Liver (tissue), 9 donors: ENCODE results near the gene PKP4. TPM values are rescaled to one million over a fixed set of nuclear protein-coding genes. Genes with fewer than 3 reads are reported as not detected.

ENCODE experiments used
- DNase-seq: peaks from one replicate; pipeline ENCODE4 v3.0.0-alpha.2; 2017; ENCODE audit warnings: low spot score
- H3K27ac ChIP-seq, 2 donors: one replicate each; pipeline ENCODE4 v1.7.0; 2013; ENCODE audit warnings: inconsistent platforms in 2 of 2, low read length in 2 of 2, control low read depth in 1 of 2, low read depth in 1 of 2, mild to moderate bottlenecking in 1 of 2
- H3K27me3 ChIP-seq, 4 donors: one replicate each; pipeline versions ENCODE4 v1.6.1 to v1.7.0; 2013; ENCODE audit warnings: low read length in 3 of 4, inconsistent platforms in 1 of 4, mild to moderate bottlenecking in 1 of 4, moderate library complexity in 1 of 4; ENCODE audit not compliant: control insufficient read depth in 4 of 4, insufficient read depth in 4 of 4
- H3K36me3 ChIP-seq, 4 donors: one replicate each; pipeline versions ENCODE4 v1.6.1 to v1.7.0; 2013; ENCODE audit warnings: low read length in 3 of 4, mild to moderate bottlenecking in 3 of 4, low read depth in 1 of 4, moderate library complexity in 1 of 4; ENCODE audit not compliant: control insufficient read depth in 4 of 4, insufficient read depth in 3 of 4
- H3K4me1 ChIP-seq, 4 donors: one replicate each; pipeline versions ENCODE4 v1.6.1 to v1.7.0; 2013; ENCODE audit warnings: low read length in 3 of 4, mild to moderate bottlenecking in 3 of 4, moderate library complexity in 1 of 4; ENCODE audit not compliant: control insufficient read depth in 4 of 4, insufficient read depth in 4 of 4
- H3K4me3 ChIP-seq, 3 donors: one replicate each; pipeline versions ENCODE4 v1.6.1 to v1.7.0; 2013; ENCODE audit warnings: low read length in 3 of 3, control low read depth in 1 of 3, low read depth in 1 of 3, mild to moderate bottlenecking in 1 of 3
- H3K9ac ChIP-seq, 2 donors: one replicate each; pipeline ENCODE4 v1.7.0; 2013; ENCODE audit warnings: low read length in 2 of 2, mild to moderate bottlenecking in 2 of 2, moderate library complexity in 2 of 2, control low read depth in 1 of 2, low read depth in 1 of 2
- H3K9me3 ChIP-seq, 4 donors: one replicate each; pipeline versions ENCODE4 v1.6.1 to v1.7.0; 2013; ENCODE audit warnings: low read length in 3 of 4; ENCODE audit not compliant: control insufficient read depth in 4 of 4
- ATF3 ChIP-seq: IDR thresholded peaks from 2 replicates; pipeline ENCODE4 v1.6.1; 2016; ENCODE audit warnings: antibody characterized with exemption
- FOXA1 ChIP-seq: IDR thresholded peaks from 2 replicates; pipeline ENCODE4 v1.6.1; 2016; ENCODE audit warnings: antibody characterized with exemption
- FOXA2 ChIP-seq: IDR thresholded peaks from 2 replicates; pipeline ENCODE4 v1.6.1; 2016; ENCODE audit warnings: antibody characterized with exemption
- GABPA ChIP-seq, 2 donors: IDR thresholded peaks in 1 of 2; conservative IDR thresholded peaks in 1 of 2; 2 replicates each; pipeline ENCODE4 v1.6.1; 2016; ENCODE audit warnings: antibody characterized with exemption in 2 of 2, mild to moderate bottlenecking in 1 of 2, moderate library complexity in 1 of 2
- HNF4A ChIP-seq, 2 donors: conservative IDR thresholded peaks; 2 replicates each; pipeline ENCODE4 v1.6.1; 2016; ENCODE audit warnings: antibody characterized with exemption in 2 of 2, mild to moderate bottlenecking in 2 of 2
- HNF4G ChIP-seq: IDR thresholded peaks from 2 replicates; pipeline ENCODE4 v1.6.1; 2016; ENCODE audit warnings: antibody characterized with exemption
- JUND ChIP-seq, 2 donors: IDR thresholded peaks; 2 replicates each; pipeline ENCODE4 v1.6.1; 2016; ENCODE audit warnings: antibody characterized with exemption in 2 of 2
- MAX ChIP-seq: IDR thresholded peaks from 2 replicates; pipeline ENCODE4 v1.6.1; 2016; ENCODE audit warnings: antibody characterized with exemption
- NR2F2 ChIP-seq: IDR thresholded peaks from 2 replicates; pipeline ENCODE4 v1.6.1; 2016; ENCODE audit warnings: antibody characterized with exemption
- RXRA ChIP-seq, 2 donors: IDR thresholded peaks; 2 replicates each; pipeline ENCODE4 v1.6.1; 2017 to 2018; ENCODE audit warnings: antibody characterized with exemption in 2 of 2, mild to moderate bottlenecking in 1 of 2
- TAF1 ChIP-seq: conservative IDR thresholded peaks from 2 replicates; pipeline ENCODE4 v1.6.1; 2016; ENCODE audit warnings: antibody characterized with exemption, mild to moderate bottlenecking
- YY1 ChIP-seq: IDR thresholded peaks from 2 replicates; pipeline ENCODE4 v1.6.1; 2016; ENCODE audit warnings: antibody characterized with exemption, mild to moderate bottlenecking
- WGBS: extraction: QIAGEN DNeasy Blood & Tissue Kit; methylation state at CpG from one replicate; pipeline ENCODE4 v1.1.7; 2013; 5-methylcytosine and 5-hydroxymethylcytosine counted together
- polyA plus RNA-seq, 2 donors: library from polyadenylated mRNA; stranded (reverse) in 1 of 2; unstranded in 1 of 2; fragments of 200-250 nt in 1 of 2; fragments of >200 nt in 1 of 2; fragmentation: Nextera tagmentation in 1 of 2; extraction: Ambion mirVana in 1 of 2; gene quantifications; one replicate each; pipeline versions ENCODE4 v1.2.1 to v1.2.3, GENCODE V29; 2013 to 2015
- total RNA-seq, 2 donors: library from RNA; depleted of rRNA; stranded (reverse); fragments of >200 nt; gene quantifications; one replicate each; pipeline ENCODE4 v1.2.3, GENCODE V29; 2014
- TF ChIP-seq, protein P1 (sequence below): IDR thresholded peaks from 2 replicates; pipeline ENCODE4 v1.6.1; 2016; ENCODE audit warnings: antibody characterized with exemption
- TF ChIP-seq, protein P2 (sequence below): IDR thresholded peaks from 2 replicates; pipeline ENCODE4 v1.6.1; 2016; ENCODE audit warnings: antibody characterized with exemption, mild to moderate bottlenecking
- donor health status: healthy.
- donor health status: healthy.
- donor health status: healthy.
- donor health status: healthy.
- donor health status: healthy.

Gene PKP4
- total and polyA plus RNA-seq, 4 donors = 7.7 to 33.8 (median 19.0) TPM

DNA sequence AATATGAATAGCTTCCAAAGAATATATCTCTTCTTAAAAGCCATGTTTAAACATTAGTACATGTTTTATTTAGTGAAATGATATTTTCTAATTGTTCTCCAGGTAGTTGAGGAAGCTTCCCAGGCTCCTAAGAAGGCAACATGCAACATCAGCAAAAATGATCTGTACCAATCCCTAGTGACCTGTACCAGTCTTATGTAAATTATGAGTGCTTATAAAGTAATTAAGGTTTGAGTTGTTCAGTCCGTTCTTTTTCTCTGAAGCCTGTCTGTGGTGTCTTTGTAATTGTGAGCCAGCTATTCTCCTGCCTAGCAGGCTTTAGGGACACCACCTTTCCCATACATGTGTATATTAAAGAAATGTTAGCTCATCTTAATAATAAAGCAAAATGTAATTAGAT, 98.2 kb downstream of the PKP4 start:
- Histone ChIP-seq H3K9ac (no peak overlapping the region), H3K27ac (no peak overlapping the region), H3K9me3 (no peaks in the 10 kb centered on the region), H3K27me3 (no peaks in the 10 kb centered on the region), H3K36me3 (no peaks in the 10 kb centered on the region), H3K4me3 (no peak overlapping the region), H3K4me1 (peaks cover 0 to 3% (median 0%) of the 10 kb centered on the region in 4 donors)
- no peak for DNase-seq
- WGBS = 85% methylated on average over 1 of the region's 1 CpG
- TF ChIP-seq TAF1 (no peak), JUND (IDR thresholded peaks at IDR 0.05) (no peak), NR2F2 (no peak), RXRA (IDR thresholded peaks at IDR 0.05) (no peak)

GRCh38 chr2:158556124-158556523, 99.4 kb downstream of the PKP4 start:
- DNase-seq = no peak
- Histone ChIP-seq H3K27ac (no peak overlapping the region), H3K27me3 (no peaks in the 10 kb centered on the region), H3K9ac (no peak overlapping the region), H3K36me3 (no peaks in the 10 kb centered on the region), H3K4me3 (no peak overlapping the region), H3K9me3 (no peaks in the 10 kb centered on the region), H3K4me1 (peaks cover 0 to 3% (median 0%) of the 10 kb centered on the region in 4 donors)
- WGBS = 89% methylated on average over 3 of the region's 3 CpGs
- TF ChIP-seq JUND (IDR thresholded peaks at IDR 0.05) (no peak), NR2F2 (no peak), TAF1 (no peak)

GRCh38 chr2:158557752-158558151, 101.0 kb downstream of the PKP4 start:
- H3K36me3 ChIP-seq = no peaks in the 10 kb centered on the region
- no peaks in the 10 kb centered on the region for H3K27me3 ChIP-seq
- DNase-seq = no peak
- H3K4me1 ChIP-seq = peaks cover 0 to 3% (median 0%) of the 10 kb centered on the region in 4 donors
- no peak overlapping the region for H3K4me3 ChIP-seq
- H3K27ac ChIP-seq = no peak overlapping the region
- no peaks in the 10 kb centered on the region for H3K9me3 ChIP-seq
- TF ChIP-seq YY1 (no peak), JUND (IDR thresholded peaks at IDR 0.05) (no peak), MAX (no peak), FOXA2 (no peak), HNF4A (conservative IDR thresholded peaks at IDR 0.05) (no peak), HNF4G (no peak), TAF1 (no peak), FOXA1 (no peak), RXRA (IDR thresholded peaks at IDR 0.05) (no peak)
- TF ChIP-seq, protein P1, sequence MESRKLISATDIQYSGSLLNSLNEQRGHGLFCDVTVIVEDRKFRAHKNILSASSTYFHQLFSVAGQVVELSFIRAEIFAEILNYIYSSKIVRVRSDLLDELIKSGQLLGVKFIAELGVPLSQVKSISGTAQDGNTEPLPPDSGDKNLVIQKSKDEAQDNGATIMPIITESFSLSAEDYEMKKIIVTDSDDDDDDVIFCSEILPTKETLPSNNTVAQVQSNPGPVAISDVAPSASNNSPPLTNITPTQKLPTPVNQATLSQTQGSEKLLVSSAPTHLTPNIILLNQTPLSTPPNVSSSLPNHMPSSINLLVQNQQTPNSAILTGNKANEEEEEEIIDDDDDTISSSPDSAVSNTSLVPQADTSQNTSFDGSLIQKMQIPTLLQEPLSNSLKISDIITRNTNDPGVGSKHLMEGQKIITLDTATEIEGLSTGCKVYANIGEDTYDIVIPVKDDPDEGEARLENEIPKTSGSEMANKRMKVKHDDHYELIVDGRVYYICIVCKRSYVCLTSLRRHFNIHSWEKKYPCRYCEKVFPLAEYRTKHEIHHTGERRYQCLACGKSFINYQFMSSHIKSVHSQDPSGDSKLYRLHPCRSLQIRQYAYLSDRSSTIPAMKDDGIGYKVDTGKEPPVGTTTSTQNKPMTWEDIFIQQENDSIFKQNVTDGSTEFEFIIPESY = no peak
- WGBS = 96% methylated on average over 2 of the region's 2 CpGs
- H3K9ac ChIP-seq = no peak overlapping the region

DNA sequence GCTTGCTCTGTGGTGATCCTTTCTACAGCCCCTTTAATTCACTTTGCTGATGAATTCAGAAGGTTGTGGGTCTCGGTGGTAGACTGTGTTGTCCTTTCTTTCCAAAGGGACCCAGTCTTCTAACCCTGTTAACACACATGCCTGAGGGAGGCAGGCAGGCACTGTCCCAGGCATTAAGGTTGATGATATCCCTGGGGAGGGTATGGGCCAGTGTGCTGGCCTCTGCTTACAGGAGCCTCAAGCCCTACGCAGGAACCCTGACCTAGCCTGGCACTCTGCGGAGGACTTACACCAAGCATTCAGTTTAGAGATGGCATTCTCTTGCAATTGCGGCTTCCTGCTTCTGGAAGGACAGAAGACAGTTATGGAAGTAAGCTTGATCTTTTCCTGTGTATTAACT, 102.5 kb downstream of the PKP4 start:
- no peak overlapping the region for H3K9ac ChIP-seq
- H3K4me1 ChIP-seq = peaks cover 0 to 3% (median 0%) of the 10 kb centered on the region in 4 donors
- no peaks in the 10 kb centered on the region for H3K27me3 ChIP-seq
- H3K36me3 ChIP-seq = no peaks in the 10 kb centered on the region
- H3K27ac ChIP-seq = no peak overlapping the region
- no peaks in the 10 kb centered on the region for H3K9me3 ChIP-seq
- no peak for DNase-seq
- 99% methylated on average over 4 of the region's 4 CpGs for WGBS
- H3K4me3 ChIP-seq = no peak overlapping the region
- TF ChIP-seq GABPA (IDR thresholded peaks at IDR 0.05 in 1 of 2, conservative IDR thresholded peaks at IDR 0.05 in 1 of 2) = no peak
- TF ChIP-seq, protein P1 = no peak
- no peak for TF ChIP-seq FOXA2
- TF ChIP-seq HNF4G = no peak
- no peak for TF ChIP-seq TAF1
- no peak for TF ChIP-seq YY1
- no peak for TF ChIP-seq JUND (IDR thresholded peaks at IDR 0.05)
- TF ChIP-seq, protein P2, sequence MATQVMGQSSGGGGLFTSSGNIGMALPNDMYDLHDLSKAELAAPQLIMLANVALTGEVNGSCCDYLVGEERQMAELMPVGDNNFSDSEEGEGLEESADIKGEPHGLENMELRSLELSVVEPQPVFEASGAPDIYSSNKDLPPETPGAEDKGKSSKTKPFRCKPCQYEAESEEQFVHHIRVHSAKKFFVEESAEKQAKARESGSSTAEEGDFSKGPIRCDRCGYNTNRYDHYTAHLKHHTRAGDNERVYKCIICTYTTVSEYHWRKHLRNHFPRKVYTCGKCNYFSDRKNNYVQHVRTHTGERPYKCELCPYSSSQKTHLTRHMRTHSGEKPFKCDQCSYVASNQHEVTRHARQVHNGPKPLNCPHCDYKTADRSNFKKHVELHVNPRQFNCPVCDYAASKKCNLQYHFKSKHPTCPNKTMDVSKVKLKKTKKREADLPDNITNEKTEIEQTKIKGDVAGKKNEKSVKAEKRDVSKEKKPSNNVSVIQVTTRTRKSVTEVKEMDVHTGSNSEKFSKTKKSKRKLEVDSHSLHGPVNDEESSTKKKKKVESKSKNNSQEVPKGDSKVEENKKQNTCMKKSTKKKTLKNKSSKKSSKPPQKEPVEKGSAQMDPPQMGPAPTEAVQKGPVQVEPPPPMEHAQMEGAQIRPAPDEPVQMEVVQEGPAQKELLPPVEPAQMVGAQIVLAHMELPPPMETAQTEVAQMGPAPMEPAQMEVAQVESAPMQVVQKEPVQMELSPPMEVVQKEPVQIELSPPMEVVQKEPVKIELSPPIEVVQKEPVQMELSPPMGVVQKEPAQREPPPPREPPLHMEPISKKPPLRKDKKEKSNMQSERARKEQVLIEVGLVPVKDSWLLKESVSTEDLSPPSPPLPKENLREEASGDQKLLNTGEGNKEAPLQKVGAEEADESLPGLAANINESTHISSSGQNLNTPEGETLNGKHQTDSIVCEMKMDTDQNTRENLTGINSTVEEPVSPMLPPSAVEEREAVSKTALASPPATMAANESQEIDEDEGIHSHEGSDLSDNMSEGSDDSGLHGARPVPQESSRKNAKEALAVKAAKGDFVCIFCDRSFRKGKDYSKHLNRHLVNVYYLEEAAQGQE = no peak
- no peak for TF ChIP-seq MAX
- no peak for TF ChIP-seq NR2F2
- no peak for TF ChIP-seq ATF3
- no peak for TF ChIP-seq FOXA1
